Esophagus squamous epithelium (tissue), 4 donors: ENCODE results near the gene KRTAP5-9.

Experiments
- CTCF ChIP-seq, 6 experiments: fragments of 450-650 bp in 4 of 6; fragments of 200-600 bp in 2 of 6; sonication (generic) in 2 of 6; IDR thresholded peaks; one replicate each; pipeline ENCODE4 v1.5.1; 2016 to 2019; ENCODE audit warnings: antibody characterized with exemption in 6 of 6, mild to moderate bottlenecking in 4 of 6, moderate library complexity in 4 of 6
- POLR2A ChIP-seq, 4 donors: fragments of 450-650 bp; IDR thresholded peaks; one replicate each; pipeline ENCODE4 v1.6.1; 2017; ENCODE audit warnings: antibody characterized with exemption in 4 of 4, mild to moderate bottlenecking in 4 of 4, moderate library complexity in 3 of 4

DNA sequence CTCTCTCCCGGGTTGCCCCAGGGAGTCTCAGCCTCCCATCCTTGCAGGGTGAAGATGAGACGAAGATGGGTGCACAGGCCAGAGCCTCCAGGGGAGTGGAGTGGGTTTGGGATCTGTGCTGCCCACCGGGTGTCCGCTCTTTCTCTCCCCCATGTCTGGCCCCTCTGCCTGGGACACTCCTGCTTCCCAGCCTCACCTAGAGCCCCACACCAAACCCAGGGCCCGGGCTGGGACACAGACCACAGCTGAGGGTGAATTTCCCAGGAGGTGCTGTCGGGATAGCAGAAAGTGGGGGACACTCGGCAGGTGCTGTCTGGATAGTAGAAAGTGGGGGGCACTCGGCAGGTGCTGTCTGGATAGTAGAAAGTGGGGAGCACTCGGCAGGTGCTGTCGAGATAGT lies 46.2 kb upstream of the KRTAP5-9 start:
- no peak for TF ChIP-seq CTCF (IDR thresholded peaks at IDR 0.05)
- TF ChIP-seq POLR2A (IDR thresholded peaks at IDR 0.05), result no peak
